ENCODE measurements around the gene C9orf85. TPM values are rescaled to one million over a fixed set of nuclear protein-coding genes. Genes with fewer than 3 reads are reported as not detected.

Gene C9orf85
- total and polyA plus RNA-seq, 2 of the 8 experiments (the other 6 are each of a cell fraction or from before 2014, with no cell fraction given) = 6.3 to 14.5 TPM

- no peaks in the 10 kb centered on the region for H3K27me3 ChIP-seq (replicated peaks in 1 of 4; ENCODE audit: control insufficient read depth in 3 of 4, extremely low read depth in 1 of 4, insufficient read depth in 3 of 4, low read length in 3 of 4)
- H3K9me3 ChIP-seq (ENCODE audit: insufficient read depth in 2 of 2, low read depth in 1 of 2, low read length in 1 of 2) = 0 out of 4 replicates have a peak, but pooled peaks cover 0 to 5% of the 10 kb centered on the region in 2 experiments
- peaks cover 0 to 7% (median 0%) of the 10 kb centered on the region in 4 experiments; a peak in 3 of 8 replicates for H3K36me3 ChIP-seq (ENCODE audit: control insufficient read depth in 2 of 4, insufficient read depth in 4 of 4, low read length in 3 of 4)
- H4K5ac ChIP-seq (ENCODE audit: insufficient read length, low read depth, low read length) = no peak overlapping the region
- no peak overlapping the region for H3K23ac ChIP-seq (ENCODE audit: insufficient read length)
- no peak overlapping the region for H3K18ac ChIP-seq (ENCODE audit: extremely low read depth, low read length)
- no peak overlapping the region for H4K8ac ChIP-seq (ENCODE audit: extremely low read depth, insufficient read depth, low read length)
- no peaks in the 10 kb centered on the region for H3K23me2 ChIP-seq (ENCODE audit: low read depth, low read length)
- H4K91ac ChIP-seq (replicated peaks; ENCODE audit: insufficient read length, low read length) = no peak overlapping the region
- H2BK5ac ChIP-seq (ENCODE audit: low read depth, low read length) = no peak overlapping the region
- 85% methylated on average over 2 of the region's 2 CpGs; no CpG with 5 or more reads in 1 of the 2 experiments for WGBS, 2 experiments (ENCODE audit: extremely low coverage in 1 of 2, insufficient coverage in 1 of 2, insufficient read length in 1 of 2, insufficient replicate concordance in 2 of 2, low coverage in 1 of 2, low lambda C conversion rate in 2 of 2, missing lambda C conversion rate in 1 of 2)
- H3K14ac ChIP-seq (ENCODE audit: insufficient read length) = no peak overlapping the region
- no peak overlapping the region for H3K4ac ChIP-seq (replicated peaks; ENCODE audit: insufficient read length, low read depth, low read length)
- no peak overlapping the region for H3K9ac ChIP-seq (replicated peaks in 1 of 4; ENCODE audit: extremely low read depth in 1 of 4, low read depth in 3 of 4, low read length in 3 of 4)
- no peaks in the 10 kb centered on the region for H3K79me1 ChIP-seq (ENCODE audit: low read depth, low read length)
- POLR2A ChIA-PET (ENCODE audit: partially characterized antibody) = interaction anchor here (0.6 to 0.7 kb wide), 2 partner anchors 10 to 41 kb away, joined by 3 read pairs; no protein-coding TSS in a partner anchor
- no peak overlapping the region for H2BK12ac ChIP-seq (ENCODE audit: low read depth, low read length)
- no peak overlapping the region for H2AFZ ChIP-seq (ENCODE audit: low read length)
- FAIRE-seq (no peak), DNase-seq (ENCODE audit: low read depth in 1 of 2, low spot score in 2 of 2) (no peak)
- no peak overlapping the region for H3K4me3 ChIP-seq (ENCODE audit: extremely low read depth in 1 of 4, insufficient read depth in 2 of 4, low read depth in 3 of 4, low read length in 4 of 4)
- H4K20me1 ChIP-seq (replicated peaks in 1 of 2; ENCODE audit: control insufficient read depth in 1 of 2, insufficient read depth in 2 of 2, low read length in 2 of 2) = peaks cover 5 to 7% of the 10 kb centered on the region in 2 experiments
- H3K56ac ChIP-seq (replicated peaks; ENCODE audit: insufficient read length, low read depth, low read length) = no peak overlapping the region
- H3K4me1 ChIP-seq (replicated peaks in 1 of 4; ENCODE audit: control insufficient read depth in 3 of 4, insufficient read depth in 4 of 4, low read length in 3 of 4) = peaks cover 0 to 2% (median 0%) of the 10 kb centered on the region in 4 experiments; a peak in 2 of 7 replicates
- no peak overlapping the region for H2BK20ac ChIP-seq (ENCODE audit: low read length)
- no peak overlapping the region for H3K4me2 ChIP-seq (ENCODE audit: insufficient read depth in 1 of 2, low read depth in 2 of 2, low read length in 2 of 2)
- peaks cover 28 to 100% of the 10 kb centered on the region in 2 experiments for H3K79me2 ChIP-seq (ENCODE audit: control insufficient read depth in 1 of 2, insufficient read depth in 2 of 2, low read length in 2 of 2)
- CTCF ChIA-PET (ENCODE audit: partially characterized antibody) = interaction anchor here (1.6 kb wide), 1 partner anchor 11 kb away, joined by 3 read pairs; no protein-coding TSS in a partner anchor
- H3K27ac ChIP-seq (ENCODE audit: low read depth, low read length) = no peak overlapping the region
- H2BK15ac ChIP-seq (ENCODE audit: low read length) = no peak overlapping the region
- H2BK120ac ChIP-seq (replicated peaks; ENCODE audit: low read depth, low read length) = no peak overlapping the region
- no peak overlapping the region for H2AK5ac ChIP-seq (ENCODE audit: low read depth, low read length)
- TF ChIP-seq JUN (IDR thresholded peaks at IDR 0.05; ENCODE audit: low read depth, low read length) (no peak), SIN3A (conservative IDR thresholded peaks at IDR 0.05 in 1 of 2, IDR thresholded peaks at IDR 0.05 in 1 of 2; ENCODE audit: low read depth in 1 of 2, low read length in 2 of 2) (no peak), RXRA (IDR thresholded peaks at IDR 0.05; ENCODE audit: insufficient read depth, low read depth, low read length) (no peak), BACH1 (IDR thresholded peaks at IDR 0.05; ENCODE audit: low read length) (no peak), CEBPB (IDR thresholded peaks at IDR 0.05; ENCODE audit: low read depth, low read length) (no peak), CTBP2 (IDR thresholded peaks at IDR 0.05; ENCODE audit: borderline replicate concordance, insufficient read depth, insufficient read length, low read length) (no peak), HDAC6 (IDR thresholded peaks at IDR 0.05; ENCODE audit: low read depth, low read length) (no peak), TEAD4 (IDR thresholded peaks at IDR 0.05; ENCODE audit: low read depth, low read length) (no peak), RBBP5 (IDR thresholded peaks at IDR 0.05; ENCODE audit: borderline replicate concordance, low read depth, low read length) (no peak), BRCA1 (IDR thresholded peaks at IDR 0.05; ENCODE audit: low read depth, low read length) (no peak), SRF (IDR thresholded peaks at IDR 0.05; ENCODE audit: low read depth, low read length) (no peak), EP300 (IDR thresholded peaks at IDR 0.05; ENCODE audit: borderline replicate concordance in 1 of 2, low read depth in 2 of 2, low read length in 2 of 2) (no peak), CHD2 (IDR thresholded peaks at IDR 0.05; ENCODE audit: low read length) (no peak), RFX5 (IDR thresholded peaks at IDR 0.05; ENCODE audit: borderline replicate concordance, low read depth, low read length) (no peak)
Observed at GRCh38 chr9:71885467-71885866, 26.0 kb upstream of the C9orf85 start.
